ENCODE data around the gene SMARCA5. TPM values are rescaled to one million over a fixed set of nuclear protein-coding genes. Genes with fewer than 3 reads are reported as not detected.

The SMARCA5 gene
- 10 to 100 TPM; 62.4 to 63.5 TPM for total RNA-seq

- H3K4me3 Mint-ChIP-seq, result peak within 1 kb of the TSS; percentile 96
- CTCF ChIA-PET, result interaction anchor here (1.0 to 2.0 kb wide), 2 partner anchors 18 to 45 kb away, joined by 3 to 5 read pairs; no protein-coding TSS in a partner anchor
- no peaks in the 10 kb centered on the region for H3K27me3 Mint-ChIP-seq (ENCODE audit: low read depth)
- H3K9me3 Mint-ChIP-seq, result no peaks in the 10 kb centered on the region
- peaks cover 19% of the 10 kb centered on the region for H3K36me3 Mint-ChIP-seq (ENCODE audit: low read depth)
- peak; percentile 96 for DNase-seq
- H3K27ac Mint-ChIP-seq, result peak within 1 kb of the TSS; percentile 97
- intact Hi-C loops (cut with micrococcal nuclease), result loop anchor here (1.0 to 10.0 kb wide), 13 partner anchors 46 to 1877 kb away; partner anchors contain the start of genes ABCE1, ANAPC10, GAB1 and IL15
- peaks cover 30% of the 10 kb centered on the region for H3K4me1 Mint-ChIP-seq (ENCODE audit: low read depth)
Measured at GRCh38 chr4:143513314-143514168, at the start of gene SMARCA5. TSS of gene SMARCA5 (plus strand) at chr4:143513702. CDS start at chr4:143513925, 223 bp downstream.

- Mint-ChIP-seq H3K9me3 (no peaks in the 10 kb centered on the region), H3K4me3 (no peak overlapping the region), H3K36me3 (ENCODE audit: low read depth) (no peaks in the 10 kb centered on the region), H3K27me3 (ENCODE audit: low read depth) (peaks cover 3% of the 10 kb centered on the region), H3K27ac (no peak overlapping the region), H3K4me1 (ENCODE audit: low read depth) (no peaks in the 10 kb centered on the region)
- CTCF ChIA-PET, result no interaction called here
- intact Hi-C loops (cut with micrococcal nuclease), result no loop called here
- no peak for DNase-seq
Measured at GRCh38 chr4:143473334-143474126, 40.0 kb upstream of the SMARCA5 start.

GRCh38 chr4:143477487-143477886 is 36.0 kb upstream of the SMARCA5 start:
- no peak for DNase-seq
- H3K36me3 Mint-ChIP-seq (ENCODE audit: low read depth), result no peaks in the 10 kb centered on the region
- no peak overlapping the region for H3K27ac Mint-ChIP-seq
- no peaks in the 10 kb centered on the region for H3K4me1 Mint-ChIP-seq (ENCODE audit: low read depth)
- intact Hi-C loops (cut with micrococcal nuclease), result no loop called here
- CTCF ChIA-PET, result no interaction called here
- no peak overlapping the region for H3K4me3 Mint-ChIP-seq
- H3K9me3 Mint-ChIP-seq, result no peaks in the 10 kb centered on the region
- H3K27me3 Mint-ChIP-seq (ENCODE audit: low read depth), result no peaks in the 10 kb centered on the region

- CTCF ChIA-PET, result no interaction called here
- no peaks in the 10 kb centered on the region for H3K36me3 Mint-ChIP-seq (ENCODE audit: low read depth)
- no peak overlapping the region for H3K4me3 Mint-ChIP-seq
- intact Hi-C loops (cut with micrococcal nuclease), result loop anchor here (10.0 kb wide), 1 partner anchor 1357 kb away; no protein-coding TSS in a partner anchor
- no peaks in the 10 kb centered on the region for H3K9me3 Mint-ChIP-seq
- H3K4me1 Mint-ChIP-seq (ENCODE audit: low read depth), result no peaks in the 10 kb centered on the region
- no peak for DNase-seq
- no peak overlapping the region for H3K27ac Mint-ChIP-seq
- H3K27me3 Mint-ChIP-seq (ENCODE audit: low read depth), result peaks cover 4% of the 10 kb centered on the region
Measured at GRCh38 chr4:143481361-143481760, 32.1 kb upstream of the SMARCA5 start.

- intact Hi-C loops (cut with micrococcal nuclease), result loop anchor here (2.0 to 10.0 kb wide), 3 partner anchors 280 to 1358 kb away; partner anchors contain the start of gene INPP4B
- H3K27ac Mint-ChIP-seq, result no peak overlapping the region
- H3K9me3 Mint-ChIP-seq, result no peaks in the 10 kb centered on the region
- H3K27me3 Mint-ChIP-seq (ENCODE audit: low read depth), result peaks cover 4% of the 10 kb centered on the region
- H3K4me1 Mint-ChIP-seq (ENCODE audit: low read depth), result no peaks in the 10 kb centered on the region
- no peaks in the 10 kb centered on the region for H3K36me3 Mint-ChIP-seq (ENCODE audit: low read depth)
- no peak overlapping the region for H3K4me3 Mint-ChIP-seq
- peak; percentile 28 for DNase-seq
- CTCF ChIA-PET, result no interaction called here
Measured at GRCh38 chr4:143482840-143483239, 30.7 kb upstream of the SMARCA5 start.

- H3K4me1 Mint-ChIP-seq (ENCODE audit: low read depth), result no peaks in the 10 kb centered on the region
- H3K36me3 Mint-ChIP-seq (ENCODE audit: low read depth), result no peaks in the 10 kb centered on the region
- intact Hi-C loops (cut with micrococcal nuclease), result loop anchor here (10.0 kb wide), 1 partner anchor 1362 kb away; no protein-coding TSS in a partner anchor
- no peaks in the 10 kb centered on the region for H3K9me3 Mint-ChIP-seq
- H3K4me3 Mint-ChIP-seq, result no peak overlapping the region
- no peak for DNase-seq
- peaks cover 4% of the 10 kb centered on the region for H3K27me3 Mint-ChIP-seq (ENCODE audit: low read depth)
- no peak overlapping the region for H3K27ac Mint-ChIP-seq
- CTCF ChIA-PET, result interaction anchor here (0.6 kb wide), 1 partner anchor 148 kb away, joined by 3 read pairs; no protein-coding TSS in a partner anchor
Measured at GRCh38 chr4:143486314-143486713, 27.2 kb upstream of the SMARCA5 start.

GRCh38 chr4:143488687-143489086 is 24.8 kb upstream of the SMARCA5 start:
- Mint-ChIP-seq H3K27ac (no peak overlapping the region), H3K4me3 (no peak overlapping the region), H3K4me1 (ENCODE audit: low read depth) (no peaks in the 10 kb centered on the region), H3K27me3 (ENCODE audit: low read depth) (peaks cover 4% of the 10 kb centered on the region), H3K9me3 (no peaks in the 10 kb centered on the region), H3K36me3 (ENCODE audit: low read depth) (no peaks in the 10 kb centered on the region)
- no peak for DNase-seq
- intact Hi-C loops (cut with micrococcal nuclease), result loop anchor here (10.0 kb wide), 1 partner anchor 1364 kb away; no protein-coding TSS in a partner anchor
- CTCF ChIA-PET, result interaction anchor here (0.6 kb wide), 1 partner anchor 34 kb away, joined by 3 read pairs; no protein-coding TSS in a partner anchor

- Mint-ChIP-seq H3K4me1 (ENCODE audit: low read depth) (no peaks in the 10 kb centered on the region), H3K4me3 (no peak overlapping the region), H3K9me3 (no peaks in the 10 kb centered on the region), H3K27ac (no peak overlapping the region), H3K27me3 (ENCODE audit: low read depth) (peaks cover 4% of the 10 kb centered on the region), H3K36me3 (ENCODE audit: low read depth) (no peaks in the 10 kb centered on the region)
- no peak for DNase-seq
- intact Hi-C loops (cut with micrococcal nuclease), result loop anchor here (10.0 kb wide), 1 partner anchor 1364 kb away; no protein-coding TSS in a partner anchor
- CTCF ChIA-PET, result interaction anchor here (0.6 kb wide), 1 partner anchor 35 kb away, joined by 3 read pairs; no protein-coding TSS in a partner anchor
Measured at GRCh38 chr4:143489106-143489505, 24.4 kb upstream of the SMARCA5 start.

- no peaks in the 10 kb centered on the region for H3K27me3 Mint-ChIP-seq (ENCODE audit: low read depth)
- no peak overlapping the region for H3K27ac Mint-ChIP-seq
- H3K4me3 Mint-ChIP-seq, result no peak overlapping the region
- intact Hi-C loops (cut with micrococcal nuclease), result no loop called here
- CTCF ChIA-PET, result no interaction called here
- no peaks in the 10 kb centered on the region for H3K9me3 Mint-ChIP-seq
- no peaks in the 10 kb centered on the region for H3K36me3 Mint-ChIP-seq (ENCODE audit: low read depth)
- no peaks in the 10 kb centered on the region for H3K4me1 Mint-ChIP-seq (ENCODE audit: low read depth)
- no peak for DNase-seq
Measured at GRCh38 chr4:143498021-143498420, 15.5 kb upstream of the SMARCA5 start.

GRCh38 chr4:143502231-143502630 is 11.3 kb upstream of the SMARCA5 start:
- DNase-seq, result no peak
- no peaks in the 10 kb centered on the region for H3K36me3 Mint-ChIP-seq (ENCODE audit: low read depth)
- H3K27ac Mint-ChIP-seq, result no peak overlapping the region
- intact Hi-C loops (cut with micrococcal nuclease), result no loop called here
- CTCF ChIA-PET, result interaction anchor here (0.6 to 0.9 kb wide), 2 partner anchors 10 to 725 kb away, joined by 3 read pairs; no protein-coding TSS in a partner anchor
- no peaks in the 10 kb centered on the region for H3K4me1 Mint-ChIP-seq (ENCODE audit: low read depth)
- no peak overlapping the region for H3K4me3 Mint-ChIP-seq
- no peaks in the 10 kb centered on the region for H3K9me3 Mint-ChIP-seq
- H3K27me3 Mint-ChIP-seq (ENCODE audit: low read depth), result no peaks in the 10 kb centered on the region

- no peak for DNase-seq
- Mint-ChIP-seq H3K4me1 (ENCODE audit: low read depth) (no peaks in the 10 kb centered on the region), H3K27ac (no peak overlapping the region)
Measured at GRCh38 chr4:143506031-143506430, 7.5 kb upstream of the SMARCA5 start.

GRCh38 chr4:143511906-143512305 is 1.6 kb upstream of the SMARCA5 start:
- H3K9me3 Mint-ChIP-seq, result no peaks in the 10 kb centered on the region
- CTCF ChIA-PET, result interaction anchor here (0.6 to 1.0 kb wide), 2 partner anchors 9 to 111 kb away, joined by 3 read pairs; no protein-coding TSS in a partner anchor

More at GRCh38 chr4:143506031-143506430, 7.5 kb upstream of the SMARCA5 start:
- no peaks in the 10 kb centered on the region for H3K9me3 Mint-ChIP-seq
- H3K4me3 Mint-ChIP-seq, result no peak overlapping the region
- H3K27me3 Mint-ChIP-seq (ENCODE audit: low read depth), result no peaks in the 10 kb centered on the region
- no peaks in the 10 kb centered on the region for H3K36me3 Mint-ChIP-seq (ENCODE audit: low read depth)
- CTCF ChIA-PET, result no interaction called here
- intact Hi-C loops (cut with micrococcal nuclease), result no loop called here

More at GRCh38 chr4:143511906-143512305, 1.6 kb upstream of the SMARCA5 start:
- H3K27me3 Mint-ChIP-seq (ENCODE audit: low read depth), result no peaks in the 10 kb centered on the region
- H3K4me1 Mint-ChIP-seq (ENCODE audit: low read depth), result peaks cover 21% of the 10 kb centered on the region
- peak overlapping the region; percentile 96 for H3K4me3 Mint-ChIP-seq
- peaks cover 11% of the 10 kb centered on the region for H3K36me3 Mint-ChIP-seq (ENCODE audit: low read depth)
- no peak overlapping the region for H3K27ac Mint-ChIP-seq
- intact Hi-C loops (cut with micrococcal nuclease), result loop anchor here (2.0 to 10.0 kb wide), 5 partner anchors 175 to 1137 kb away; partner anchors contain the start of gene GAB1
- no peak for DNase-seq

Measured in activated naive CD4-positive, alpha-beta T cell treated with anti-CD3 and anti-CD28 coated beads for 36 hours (primary cell).